Keratinocyte (primary cell): ENCODE data around the gene LYZL1. TPM values are rescaled to one million over a fixed set of nuclear protein-coding genes. Genes with fewer than 3 reads are reported as not detected.
"Not testable (repeated sequence)": the region's sequence is repeated elsewhere in the genome, so short reads cannot be mapped to it uniquely, and the experiment has no call there.

Experiments used
- DNase-seq: peaks from one replicate; pipeline ENCODE4 v3.0.0-alpha.2; 2011; ENCODE audit warnings: low read depth, missing footprints, low spot score
- FAIRE-seq: peaks from 2 replicates; lab custom pipeline; 2011; peaks lifted over from hg19 to GRCh38; lab: Jason Lieb, UNC
- H2AFZ ChIP-seq: 2 replicates; pipeline ENCODE4 v1.6.0; 2012; ENCODE audit warnings: low read length, control low read depth, inconsistent platforms; ENCODE audit not compliant: control insufficient read depth
- H3K27ac ChIP-seq: 2 replicates; pipeline ENCODE4 v1.5.1; 2011; ENCODE audit warnings: low read length; ENCODE audit not compliant: control insufficient read depth, insufficient read depth
- H3K27me3 ChIP-seq: 3 replicates; pipeline ENCODE4 v1.6.0; 2011; ENCODE audit warnings: low read length; ENCODE audit not compliant: control insufficient read depth, insufficient read depth; ENCODE audit errors: extremely low read depth
- H3K36me3 ChIP-seq, 2 experiments: 2 replicates in 1 of 2; 3 replicates in 1 of 2; pipeline ENCODE4 v1.5.1; 2011; ENCODE audit warnings: low read length in 2 of 2, mild to moderate bottlenecking in 1 of 2; ENCODE audit not compliant: control insufficient read depth in 2 of 2, insufficient read depth in 2 of 2; ENCODE audit errors: extremely low read depth in 1 of 2
- H3K4me1 ChIP-seq: 3 replicates; pipeline ENCODE4 v1.5.1; 2011; ENCODE audit warnings: low read length; ENCODE audit not compliant: control insufficient read depth, insufficient read depth; ENCODE audit errors: extremely low read depth
- H3K4me2 ChIP-seq: 3 replicates; pipeline ENCODE4 v1.6.0; 2011; ENCODE audit warnings: low read depth, low read length; ENCODE audit not compliant: control insufficient read depth, insufficient read depth; ENCODE audit errors: extremely low read depth
- H3K4me3 ChIP-seq, 3 experiments: fragments of 200-600 bp in 1 of 3; sonication (generic) in 1 of 3; 2 replicates in 2 of 3; 3 replicates in 1 of 3; pipeline ENCODE4 v1.5.1; 2011 to 2016; ENCODE audit warnings: low read length in 3 of 3, mild to moderate bottlenecking in 3 of 3, control low read depth in 2 of 3, inconsistent platforms in 1 of 3, low read depth in 1 of 3, mixed read lengths in 1 of 3, mixed run types in 1 of 3, moderate library complexity in 1 of 3; ENCODE audit not compliant: control insufficient read depth in 2 of 3, insufficient read depth in 2 of 3; ENCODE audit errors: extremely low read depth in 1 of 3
- H3K79me2 ChIP-seq: 2 replicates; pipeline ENCODE4 v1.6.0; 2012; ENCODE audit warnings: low read length; ENCODE audit not compliant: control insufficient read depth, insufficient read depth
- H3K9ac ChIP-seq: 3 replicates; pipeline ENCODE4 v1.6.0; 2011; ENCODE audit warnings: low read length; ENCODE audit not compliant: control insufficient read depth, insufficient read depth; ENCODE audit errors: extremely low read depth
- H3K9me1 ChIP-seq: 3 replicates; pipeline ENCODE4 v1.6.0; 2011; ENCODE audit warnings: low read length; ENCODE audit not compliant: control insufficient read depth, insufficient read depth; ENCODE audit errors: extremely low read depth
- H3K9me3 ChIP-seq: 2 replicates; pipeline ENCODE4 v1.5.1; 2012; ENCODE audit warnings: low read depth, low read length; ENCODE audit not compliant: control insufficient read depth
- H4K20me1 ChIP-seq: 3 replicates; pipeline ENCODE4 v1.6.0; 2011; ENCODE audit warnings: low read length; ENCODE audit not compliant: control insufficient read depth, insufficient read depth; ENCODE audit errors: extremely low read depth
- EZH2 ChIP-seq: IDR thresholded peaks from one replicate; pipeline ENCODE4 v1.6.1; 2012; ENCODE audit warnings: inconsistent platforms, mild to moderate bottlenecking, low read length, moderate library complexity
- dilution Hi-C: fragments of 300-500 bp; cut with MboI; formaldehyde crosslinking; loops from one replicate; pipeline ENCODE4 v1.7.0; 2020; ENCODE audit warnings: low sequenced_read_pairs; ENCODE audit not compliant: extremely low pct_ligation_motif_present
- polyA plus RNA-seq, 5 experiments: library from polyadenylated mRNA; depleted of rRNA in 3 of 5; stranded (reverse) in 3 of 5; stranded (forward) in 1 of 5; unstranded in 1 of 5; fragments of >200 nt; gene quantifications; 1 replicate in 1 of 5; 2 replicates in 3 of 5; 3 replicates in 1 of 5; pipeline versions ENCODE4 v1.2.1 to v1.2.3, GENCODE V29; 2011 to 2012; ENCODE audit warnings: missing spikeins in 2 of 5, low read depth in 1 of 5, low replicate concordance in 1 of 5
- TF ChIP-seq, protein P1 (sequence below), 3 experiments: IDR thresholded peaks in 1 of 3; conservative IDR thresholded peaks in 1 of 3; optimal IDR thresholded peaks in 1 of 3; 2 replicates in 2 of 3; 3 replicates in 1 of 3; pipeline versions ENCODE3 to v1.5.1; 2011; ENCODE audit warnings: low read length in 3 of 3, mild to moderate bottlenecking in 3 of 3, moderate library complexity in 2 of 3, control low read depth in 1 of 3, inconsistent platforms in 1 of 3; ENCODE audit not compliant: insufficient read depth in 2 of 3; ENCODE audit errors: extremely low read depth in 1 of 3

Gene LYZL1
- polyA plus RNA-seq, 1 donor (not counting 4 experiments of a cell fraction or from before 2014, with no cell fraction given), result not detected

DNA sequence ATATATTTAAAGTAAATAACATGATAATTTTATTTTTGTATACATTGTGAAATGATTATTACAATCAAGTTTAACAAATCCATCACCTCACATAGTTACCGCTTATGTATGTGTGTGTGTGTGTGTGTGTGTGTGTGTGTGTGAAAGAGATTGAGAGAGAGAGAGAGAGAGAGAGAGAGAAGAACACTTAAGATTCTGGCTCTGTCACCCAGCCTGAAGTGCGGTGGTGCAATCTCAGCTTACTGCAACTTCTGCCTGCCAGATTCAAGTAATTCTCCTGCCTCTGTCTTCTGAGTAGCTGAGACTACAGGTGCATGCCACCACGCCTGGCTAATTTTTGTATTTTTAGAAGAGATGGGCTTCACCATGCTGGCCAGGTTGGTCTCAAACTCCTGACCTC, 17.8 kb downstream of the LYZL1 start:
- no peaks in the 10 kb centered on the region for H3K36me3 ChIP-seq
- DNase-seq (no peak), FAIRE-seq (no peak)

DNA sequence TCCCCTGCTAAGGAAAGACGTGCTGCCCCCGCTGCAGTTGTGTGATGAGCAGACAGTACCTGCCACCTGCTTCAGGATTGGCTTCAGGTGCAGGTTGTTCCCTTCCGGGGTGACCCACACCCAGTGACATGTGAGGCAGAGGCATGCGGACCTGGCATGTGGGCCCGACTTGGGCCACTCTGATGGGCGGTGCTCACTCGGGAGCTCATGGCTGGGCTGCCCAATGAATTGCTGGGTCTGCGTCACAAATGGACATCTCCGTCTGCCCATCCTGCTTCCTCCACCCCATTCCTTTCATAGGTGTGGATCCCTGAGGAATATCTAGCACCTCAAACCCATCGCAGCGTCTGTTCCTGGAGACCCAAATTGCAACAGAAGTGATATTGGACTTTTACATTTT, 19.3 kb downstream of the LYZL1 start:
- H3K9me1 ChIP-seq, H3K4me3 ChIP-seq, H4K20me1 ChIP-seq, H3K4me1 ChIP-seq, H3K27ac ChIP-seq, H3K9ac ChIP-seq, H3K36me3 ChIP-seq, H3K4me2 ChIP-seq, FAIRE-seq, H3K27me3 ChIP-seq, H3K9me3 ChIP-seq, H3K79me2 ChIP-seq, H2AFZ ChIP-seq, DNase-seq: not testable (repeated sequence)
- dilution Hi-C loops, result loop anchor here (25.0 kb wide), 1 partner anchor 171 kb away; no protein-coding TSS in a partner anchor

More for the DNA sequence above, 17.8 kb downstream of the LYZL1 start:
- no peaks in the 10 kb centered on the region for H4K20me1 ChIP-seq
- H3K4me1 ChIP-seq, result no peaks in the 10 kb centered on the region
- no peak overlapping the region for H3K27ac ChIP-seq
- no peaks in the 10 kb centered on the region for H3K79me2 ChIP-seq
- H3K27me3 ChIP-seq, result peaks cover 5% of the 10 kb centered on the region
- dilution Hi-C loops, result loop anchor here (25.0 kb wide), 1 partner anchor 169 kb away; no protein-coding TSS in a partner anchor
- H2AFZ ChIP-seq, result no peak overlapping the region
- no peaks in the 10 kb centered on the region for H3K9me3 ChIP-seq
- H3K4me3 ChIP-seq, result no peak overlapping the region
- no peak overlapping the region for H3K9ac ChIP-seq
- TF ChIP-seq EZH2, result no peak
- TF ChIP-seq, protein P1, sequence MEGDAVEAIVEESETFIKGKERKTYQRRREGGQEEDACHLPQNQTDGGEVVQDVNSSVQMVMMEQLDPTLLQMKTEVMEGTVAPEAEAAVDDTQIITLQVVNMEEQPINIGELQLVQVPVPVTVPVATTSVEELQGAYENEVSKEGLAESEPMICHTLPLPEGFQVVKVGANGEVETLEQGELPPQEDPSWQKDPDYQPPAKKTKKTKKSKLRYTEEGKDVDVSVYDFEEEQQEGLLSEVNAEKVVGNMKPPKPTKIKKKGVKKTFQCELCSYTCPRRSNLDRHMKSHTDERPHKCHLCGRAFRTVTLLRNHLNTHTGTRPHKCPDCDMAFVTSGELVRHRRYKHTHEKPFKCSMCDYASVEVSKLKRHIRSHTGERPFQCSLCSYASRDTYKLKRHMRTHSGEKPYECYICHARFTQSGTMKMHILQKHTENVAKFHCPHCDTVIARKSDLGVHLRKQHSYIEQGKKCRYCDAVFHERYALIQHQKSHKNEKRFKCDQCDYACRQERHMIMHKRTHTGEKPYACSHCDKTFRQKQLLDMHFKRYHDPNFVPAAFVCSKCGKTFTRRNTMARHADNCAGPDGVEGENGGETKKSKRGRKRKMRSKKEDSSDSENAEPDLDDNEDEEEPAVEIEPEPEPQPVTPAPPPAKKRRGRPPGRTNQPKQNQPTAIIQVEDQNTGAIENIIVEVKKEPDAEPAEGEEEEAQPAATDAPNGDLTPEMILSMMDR (optimal IDR thresholded peaks at IDR 0.05 in 1 of 3, IDR thresholded peaks at IDR 0.05 in 1 of 3, conservative IDR thresholded peaks at IDR 0.05 in 1 of 3; ENCODE audit: extremely low read depth in 1 of 3, insufficient read depth in 2 of 3, low read length in 3 of 3), result no peak
- no peaks in the 10 kb centered on the region for H3K9me1 ChIP-seq
- H3K4me2 ChIP-seq, result no peak overlapping the region

GRCh38 chr10:29309465-29309864, 20.6 kb downstream of the LYZL1 start:
- H3K27ac ChIP-seq, result no peak overlapping the region
- FAIRE-seq (no peak), DNase-seq (no peak)
- no peaks in the 10 kb centered on the region for H3K4me1 ChIP-seq
- H3K4me2 ChIP-seq, result no peak overlapping the region
- no peak overlapping the region for H3K9ac ChIP-seq
- no peaks in the 10 kb centered on the region for H3K27me3 ChIP-seq
- dilution Hi-C loops, result loop anchor here (25.0 kb wide), 1 partner anchor 172 kb away; no protein-coding TSS in a partner anchor
- no peaks in the 10 kb centered on the region for H4K20me1 ChIP-seq
- no peak overlapping the region for H2AFZ ChIP-seq
- H3K36me3 ChIP-seq, result no peaks in the 10 kb centered on the region
- H3K9me1 ChIP-seq, result no peaks in the 10 kb centered on the region
- no peak for TF ChIP-seq EZH2
- TF ChIP-seq, protein P1 (optimal IDR thresholded peaks at IDR 0.05 in 1 of 3, IDR thresholded peaks at IDR 0.05 in 1 of 3, conservative IDR thresholded peaks at IDR 0.05 in 1 of 3; ENCODE audit: extremely low read depth in 1 of 3, insufficient read depth in 2 of 3, low read length in 3 of 3), result no peak
- no peak overlapping the region for H3K4me3 ChIP-seq
- H3K79me2 ChIP-seq, result no peaks in the 10 kb centered on the region
- H3K9me3 ChIP-seq, result no peaks in the 10 kb centered on the region

- H4K20me1 ChIP-seq, result not testable (repeated sequence)
- dilution Hi-C loops, result loop anchor here (25.0 kb wide), 1 partner anchor 173 kb away; no protein-coding TSS in a partner anchor
These were observed 21.6 kb downstream of the LYZL1 start for GRCh38 chr10:29310463-29310862.

More at GRCh38 chr10:29310463-29310862, 21.6 kb downstream of the LYZL1 start:
- H3K4me3 ChIP-seq, H3K9me1 ChIP-seq, H3K79me2 ChIP-seq, H3K9ac ChIP-seq, H3K4me1 ChIP-seq, H3K27me3 ChIP-seq, H2AFZ ChIP-seq, H3K27ac ChIP-seq, H3K36me3 ChIP-seq, H3K4me2 ChIP-seq, DNase-seq, H3K9me3 ChIP-seq: not testable (repeated sequence)
- FAIRE-seq, result peak; percentile 39
